Tibial nerve (tissue), 4 donors: ENCODE data around the gene PCED1B.

ENCODE experiments used
- CTCF ChIP-seq, 5 experiments: fragments of 200-600 bp in 3 of 5; fragments of 450-650 bp in 2 of 5; sonication (generic) in 3 of 5; IDR thresholded peaks; one replicate each; pipeline ENCODE4 v1.5.1; 2016 to 2019; ENCODE audit warnings: antibody characterized with exemption in 5 of 5, mild to moderate bottlenecking in 3 of 5, moderate library complexity in 2 of 5
- EP300 ChIP-seq, 2 donors: sonication (generic); formaldehyde crosslinking; IDR thresholded peaks; one replicate each; pipeline ENCODE4 v1.6.1; 2017; ENCODE audit warnings: antibody characterized with exemption in 2 of 2, mild to moderate bottlenecking in 1 of 2
- POLR2A ChIP-seq, 2 donors: fragments of 450-650 bp; IDR thresholded peaks; one replicate each; pipeline ENCODE4 v1.6.1; 2017; ENCODE audit warnings: antibody characterized with exemption in 2 of 2, mild to moderate bottlenecking in 2 of 2, moderate library complexity in 2 of 2

GRCh38 chr12:47080725-47081502 lies 1.5 kb downstream of the PCED1B start:
- TF ChIP-seq CTCF (IDR thresholded peaks at IDR 0.05) (no peak), POLR2A (IDR thresholded peaks at IDR 0.05) (no peak), EP300 (IDR thresholded peaks at IDR 0.05) (no peak)
